H7 (cell line): ENCODE results near the gene DDI2. TPM values are rescaled to one million over a fixed set of nuclear protein-coding genes. Genes with fewer than 3 reads are reported as not detected.

Experiments
- DNase-seq: peaks from one replicate; pipeline ENCODE4 v3.0.0; 2012
- H3K27me3 ChIP-seq: 2 replicates; pipeline ENCODE4 v1.6.0; 2011; ENCODE audit warnings: mild to moderate bottlenecking, low read length; ENCODE audit not compliant: control insufficient read depth, insufficient read depth
- H3K36me3 ChIP-seq: replicated peaks from 2 replicates; pipeline ENCODE4 v1.5.1; 2011; ENCODE audit warnings: low read length; ENCODE audit not compliant: control insufficient read depth, insufficient read depth
- H3K4me3 ChIP-seq: 2 replicates; pipeline ENCODE4 v1.5.1; 2011; ENCODE audit warnings: low read depth, mild to moderate bottlenecking, control low read depth, low read length, moderate library complexity; ENCODE audit not compliant: insufficient read depth
- total RNA-seq: library from RNA; depleted of rRNA; stranded (reverse); fragments of >200 nt; shearing (Covaris generic); gene quantifications from 2 replicates; pipeline ENCODE4 v1.2.3, GENCODE V29; 2014; rRNA removed

The DDI2 gene
- total RNA-seq, 1 experiment from 2014 or later, result 19.7 TPM

GRCh38 chr1:15706751-15707150 is 89.5 kb downstream of the DDI2 start:
- Histone ChIP-seq H3K36me3 (no peaks in the 10 kb centered on the region; the same call in 1 of the 2 replicates), H3K4me3 (no peak overlapping the region), H3K27me3 (no peaks in the 10 kb centered on the region)
- peak; percentile 28 for DNase-seq

- no peaks in the 10 kb centered on the region; the same call in 1 of the 2 replicates for H3K36me3 ChIP-seq
- peak; percentile 26 for DNase-seq
- H3K4me3 ChIP-seq, result no peak overlapping the region
- no peaks in the 10 kb centered on the region for H3K27me3 ChIP-seq
Observed at GRCh38 chr1:15707239-15707925, 90.1 kb downstream of the DDI2 start.

- H3K4me3 ChIP-seq, result no peak overlapping the region
Observed at GRCh38 chr1:15708486-15709137, 91.4 kb downstream of the DDI2 start.

GRCh38 chr1:15709226-15709625 is 92.0 kb downstream of the DDI2 start:
- no peak overlapping the region for H3K4me3 ChIP-seq
- no peaks in the 10 kb centered on the region; the same call in 1 of the 2 replicates for H3K36me3 ChIP-seq
- H3K27me3 ChIP-seq, result no peaks in the 10 kb centered on the region
- DNase-seq, result no peak

More at GRCh38 chr1:15708486-15709137, 91.4 kb downstream of the DDI2 start:
- no peak for DNase-seq
- H3K36me3 ChIP-seq, result no peaks in the 10 kb centered on the region; the same call in 1 of the 2 replicates
- no peaks in the 10 kb centered on the region for H3K27me3 ChIP-seq

- Histone ChIP-seq H3K4me3 (no peak overlapping the region), H3K27me3 (no peaks in the 10 kb centered on the region), H3K36me3 (peaks cover 4% of the 10 kb centered on the region)
- no peak for DNase-seq
Observed at GRCh38 chr1:15712168-15712567, 94.9 kb downstream of the DDI2 start.

- no peak for DNase-seq
- Histone ChIP-seq H3K27me3 (no peaks in the 10 kb centered on the region), H3K36me3 (peaks cover 14% of the 10 kb centered on the region)
Observed at GRCh38 chr1:15714406-15715136, 97.3 kb downstream of the DDI2 start.

GRCh38 chr1:15717418-15718125 is 100.3 kb downstream of the DDI2 start:
- Histone ChIP-seq H3K27me3 (no peaks in the 10 kb centered on the region), H3K4me3 (no peak overlapping the region), H3K36me3 (peaks cover 20% of the 10 kb centered on the region)
- no peak for DNase-seq

More at GRCh38 chr1:15714406-15715136, 97.3 kb downstream of the DDI2 start:
- H3K4me3 ChIP-seq, result no peak overlapping the region

GRCh38 chr1:15718199-15718601 is 100.9 kb downstream of the DDI2 start:
- Histone ChIP-seq H3K36me3 (peaks cover 20% of the 10 kb centered on the region), H3K4me3 (no peak overlapping the region), H3K27me3 (no peaks in the 10 kb centered on the region)
- no peak for DNase-seq

Other genes with a start within 250 kb of the DDI2 start
- 42.9 and 48.3 TPM in 2 replicates for gene EFHD2, start 207.6 kb upstream of the DDI2 start, total RNA-seq
- not detected in 2 replicates for gene CTRC, start 179.0 kb upstream of the DDI2 start, total RNA-seq
- gene CELA2A, start 160.7 kb upstream of the DDI2 start, total RNA-seq, result not detected in 2 replicates
- gene CELA2B, start 141.4 kb upstream of the DDI2 start, total RNA-seq, result not detected in 2 replicates
- gene CASP9, start 93.2 kb upstream of the DDI2 start, total RNA-seq, result 14.1 and 15.0 TPM in 2 replicates
- gene DNAJC16, start 90.6 kb upstream of the DDI2 start, total RNA-seq, result 14.7 and 15.7 TPM in 2 replicates
- 6.9 and 7.8 TPM in 2 replicates for gene AGMAT, start 32.4 kb upstream of the DDI2 start, total RNA-seq
- 79.0 and 79.6 TPM in 2 replicates for gene PLEKHM2, start 66.9 kb downstream of the DDI2 start, total RNA-seq
- 0.70 and 1.7 TPM in 2 replicates for gene SLC25A34, start 118.8 kb downstream of the DDI2 start, total RNA-seq
- 1.00 and 2.2 TPM in 2 replicates for gene TMEM82, start 125.0 kb downstream of the DDI2 start, total RNA-seq
- gene FBLIM1, start 141.3 kb downstream of the DDI2 start, total RNA-seq, result 91.0 and 95.6 TPM in 2 replicates
- 9.3 and 14.5 TPM in 2 replicates for gene UQCRHL, start 190.2 kb downstream of the DDI2 start, total RNA-seq
- gene SPEN, start 230.2 kb downstream of the DDI2 start, total RNA-seq, result 19.9 and 32.9 TPM in 2 replicates